Stimulated activated CD8-positive, alpha-beta memory T cell treated with anti-CD3 and anti-CD28 coated beads, Interleukin-7, amount 100 ng/mL, for 1 hour (primary cell): ENCODE measurements around the gene INTS6.

Experiments used
- DNase-seq, 2 donors: peaks; one replicate each; pipeline ENCODE4 v3.0.0-alpha.2; 2020; ENCODE audit warnings: low read depth in 2 of 2

INTS6 gene

DNA sequence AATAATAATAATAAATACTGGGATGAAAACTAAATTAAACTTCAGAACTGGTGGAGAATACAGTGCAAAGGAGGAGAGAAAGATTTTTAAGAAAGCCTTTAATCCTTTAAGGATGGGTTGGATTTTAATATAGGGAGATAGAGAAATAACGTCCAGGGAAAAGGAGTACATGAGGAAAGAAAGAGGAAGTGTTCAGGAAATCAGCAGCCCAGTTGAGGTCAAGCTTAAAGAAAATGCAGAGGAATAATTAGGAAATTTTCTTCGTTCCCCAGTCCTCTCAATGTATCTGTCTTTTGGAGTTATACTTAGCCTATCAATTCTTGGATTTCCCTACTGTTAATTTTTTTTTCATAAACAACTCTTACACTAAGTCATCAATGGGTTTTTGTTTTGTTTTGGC, 47.7 kb downstream of the INTS6 start:
- DNase-seq = no peak

DNA sequence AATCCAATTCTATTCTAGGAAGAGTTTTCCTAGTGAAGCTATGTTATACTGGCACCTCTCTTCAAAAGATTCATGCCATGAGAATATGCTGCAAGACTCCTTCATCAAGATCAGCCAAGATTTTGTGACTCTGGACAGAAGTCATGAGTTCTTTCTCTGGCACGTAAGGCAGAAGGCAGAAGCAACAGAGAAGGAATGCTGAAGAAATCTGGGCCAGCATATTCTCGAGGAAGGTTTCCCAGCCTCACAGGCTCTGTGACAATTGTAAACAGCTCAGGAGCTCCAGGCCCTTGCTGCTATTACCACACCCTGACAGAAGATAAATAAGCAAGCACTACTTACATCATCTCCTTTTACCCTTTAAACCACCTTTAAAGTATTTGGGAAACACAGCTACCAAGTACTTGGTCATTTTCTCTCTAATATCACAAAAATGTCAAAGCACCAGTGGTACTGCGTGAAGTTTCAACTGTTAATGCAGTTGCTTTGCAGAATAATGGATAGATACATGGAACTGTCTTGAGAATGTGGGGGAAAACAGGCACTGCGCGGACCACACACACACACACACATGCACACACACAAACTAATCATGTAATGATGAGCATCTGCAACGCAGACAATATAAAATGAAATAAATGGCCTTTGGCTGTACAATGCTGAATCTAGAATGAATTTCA, 55.4 kb downstream of the INTS6 start:
- DNase-seq = no peak

DNA sequence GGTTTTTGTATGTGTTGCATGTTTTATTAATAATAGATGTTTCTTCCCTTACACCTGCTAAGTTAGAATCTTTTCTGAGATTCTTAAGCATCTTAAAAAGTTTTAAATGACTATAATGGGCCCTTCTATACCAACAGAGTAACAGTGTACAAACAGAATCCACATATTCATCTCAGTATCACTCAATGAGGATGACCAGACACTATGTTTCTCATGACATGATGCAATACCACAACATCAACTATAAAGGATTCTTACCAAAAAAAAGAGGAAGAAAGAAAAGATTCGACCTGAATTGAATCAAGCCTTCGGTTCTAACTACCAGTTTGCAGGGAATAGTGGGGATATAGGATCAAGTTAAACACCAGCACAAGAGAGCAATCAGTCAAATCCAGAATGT, 56.5 kb downstream of the INTS6 start:
- no peak for DNase-seq

DNA sequence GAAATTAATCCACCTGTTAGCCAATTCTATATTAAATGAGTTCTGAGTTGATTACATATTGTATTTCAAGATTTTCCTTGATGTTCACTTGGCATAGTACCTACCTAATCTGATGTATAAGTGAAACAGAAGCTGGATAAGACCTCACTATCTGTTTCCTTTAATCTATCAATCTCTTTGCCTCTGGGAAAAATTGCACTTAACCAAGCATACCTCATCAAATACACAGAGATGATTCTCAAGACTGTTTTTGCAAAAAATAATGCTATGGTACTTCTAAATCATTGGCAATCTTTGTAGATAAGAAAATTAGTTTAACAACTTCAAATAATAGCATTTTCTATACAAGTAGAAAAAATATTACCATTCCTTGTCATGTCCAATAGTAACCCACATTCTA, 58.1 kb downstream of the INTS6 start:
- no peak for DNase-seq

DNA sequence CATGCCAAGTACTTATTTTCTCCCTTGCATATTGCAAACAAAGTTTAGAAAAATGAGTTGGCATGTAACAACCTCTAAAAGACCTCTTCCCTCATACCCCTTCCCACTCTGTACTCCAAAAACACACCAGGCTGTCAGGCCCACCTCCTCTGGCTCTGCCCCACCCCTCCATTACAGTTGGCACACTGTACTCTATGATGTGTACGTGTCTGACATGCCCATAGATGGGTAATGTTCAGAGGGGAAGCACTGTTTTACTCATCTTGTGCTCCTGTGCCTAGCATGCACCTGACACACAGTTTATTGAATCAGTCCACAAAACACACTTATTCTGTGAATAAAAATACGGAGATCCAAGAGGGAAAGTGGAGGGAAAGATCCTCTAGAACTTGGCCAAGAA, 67.7 kb downstream of the INTS6 start:
- no peak for DNase-seq

DNA sequence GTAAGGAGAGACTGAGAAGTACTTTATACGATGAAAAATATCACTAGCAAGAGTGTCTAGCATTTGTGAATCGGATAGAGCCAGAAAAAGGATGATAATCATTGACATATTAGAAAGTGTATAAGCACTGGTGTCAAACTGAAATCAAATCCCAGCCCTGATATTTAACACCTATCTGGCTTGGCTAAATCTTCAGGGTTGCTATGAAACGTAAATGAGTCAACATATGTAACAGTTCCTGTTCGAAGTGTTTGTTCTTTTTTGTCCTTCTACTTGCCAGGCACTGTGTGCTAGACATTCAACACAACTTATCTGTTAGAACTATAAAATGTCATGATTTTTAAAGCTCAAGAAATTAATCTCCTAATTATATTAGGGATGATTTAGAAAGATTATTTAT, 72.6 kb downstream of the INTS6 start:
- DNase-seq = no peak

DNA sequence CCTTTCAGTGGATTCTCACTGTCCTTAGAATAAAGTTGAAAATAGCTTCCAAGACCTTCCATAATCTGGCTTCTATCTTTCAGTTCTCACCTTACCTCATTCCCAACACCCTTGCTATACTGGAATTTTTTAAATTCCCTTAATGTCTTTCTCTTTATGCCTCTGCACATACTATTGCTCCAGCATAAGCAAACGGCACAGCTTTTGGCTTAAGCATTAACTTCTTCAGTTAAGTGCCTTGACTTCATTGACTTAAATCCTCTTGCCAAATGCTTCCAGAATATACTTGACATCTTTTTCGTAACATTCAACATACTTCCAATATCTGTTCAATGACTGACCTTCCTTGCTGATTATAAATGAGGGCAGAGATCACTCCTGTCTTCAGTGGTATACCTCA, 79.4 kb downstream of the INTS6 start:
- no peak for DNase-seq

DNA sequence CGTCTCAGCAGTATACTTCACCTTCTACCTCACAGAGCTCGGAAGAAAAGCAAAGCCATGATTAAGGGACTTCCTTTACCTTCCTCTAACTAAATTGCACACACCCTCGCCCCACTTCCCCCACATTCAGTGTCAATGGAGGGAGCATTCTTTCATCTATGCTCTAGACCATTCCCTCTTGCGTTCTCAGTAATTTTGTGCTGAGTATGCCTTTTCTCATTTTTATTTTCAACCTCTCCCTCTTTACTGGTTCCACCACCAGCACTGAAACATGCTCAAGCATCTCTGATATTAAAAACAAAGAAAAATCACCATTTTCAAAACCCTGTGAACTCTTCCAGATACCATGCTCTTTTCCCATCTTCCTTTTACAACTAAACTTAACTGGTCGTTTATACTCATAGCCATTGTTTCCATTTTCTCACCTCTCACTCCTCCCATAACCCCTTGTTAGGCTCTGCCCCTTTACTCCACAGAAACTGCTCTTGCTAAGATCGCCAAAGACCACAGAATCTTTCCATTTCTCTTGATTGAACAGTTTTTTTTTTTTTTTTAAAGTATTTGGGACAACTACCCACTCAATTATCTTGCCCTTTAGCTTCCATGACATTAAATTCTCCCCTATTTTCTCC, 81.0 kb downstream of the INTS6 start:
- no peak for DNase-seq

DNA sequence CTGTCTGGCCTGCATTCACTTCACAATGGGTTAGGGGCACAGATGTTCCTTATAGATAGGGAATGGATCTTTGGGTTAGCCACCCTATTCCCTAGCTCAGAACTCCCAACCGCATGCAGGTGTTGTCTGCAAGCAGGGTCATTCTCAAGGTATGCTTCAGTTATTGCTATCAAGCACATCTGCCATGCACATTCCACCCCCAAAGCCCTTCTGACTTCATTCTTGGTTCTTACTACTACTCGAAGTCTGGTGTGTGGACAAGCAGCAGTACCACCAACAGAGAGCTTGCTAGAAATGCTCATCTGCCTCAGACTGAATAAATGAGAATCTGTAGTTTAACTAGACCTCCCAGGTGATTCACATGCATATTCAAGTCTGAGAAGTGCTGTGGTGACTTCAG, 82.0 kb downstream of the INTS6 start:
- no peak for DNase-seq

DNA sequence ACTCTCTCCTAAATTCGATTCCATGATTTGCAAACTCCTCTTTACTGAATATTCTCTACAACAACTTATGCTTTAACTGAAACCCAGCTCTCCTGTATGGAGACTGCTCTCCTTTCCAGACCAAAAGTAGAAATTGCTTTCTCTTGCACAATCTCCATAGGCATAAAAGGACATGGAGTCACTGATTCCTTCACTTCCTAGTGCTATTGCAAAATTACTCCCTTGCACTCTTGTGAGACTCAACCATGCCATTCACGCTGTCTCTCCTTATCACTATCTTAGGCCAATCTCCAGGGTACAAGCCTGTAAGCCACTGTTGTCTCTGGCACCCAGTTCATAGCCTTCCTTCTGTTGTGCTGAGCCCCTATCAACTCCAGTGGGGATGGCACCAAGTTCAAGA, 82.7 kb downstream of the INTS6 start:
- DNase-seq = no peak

DNA sequence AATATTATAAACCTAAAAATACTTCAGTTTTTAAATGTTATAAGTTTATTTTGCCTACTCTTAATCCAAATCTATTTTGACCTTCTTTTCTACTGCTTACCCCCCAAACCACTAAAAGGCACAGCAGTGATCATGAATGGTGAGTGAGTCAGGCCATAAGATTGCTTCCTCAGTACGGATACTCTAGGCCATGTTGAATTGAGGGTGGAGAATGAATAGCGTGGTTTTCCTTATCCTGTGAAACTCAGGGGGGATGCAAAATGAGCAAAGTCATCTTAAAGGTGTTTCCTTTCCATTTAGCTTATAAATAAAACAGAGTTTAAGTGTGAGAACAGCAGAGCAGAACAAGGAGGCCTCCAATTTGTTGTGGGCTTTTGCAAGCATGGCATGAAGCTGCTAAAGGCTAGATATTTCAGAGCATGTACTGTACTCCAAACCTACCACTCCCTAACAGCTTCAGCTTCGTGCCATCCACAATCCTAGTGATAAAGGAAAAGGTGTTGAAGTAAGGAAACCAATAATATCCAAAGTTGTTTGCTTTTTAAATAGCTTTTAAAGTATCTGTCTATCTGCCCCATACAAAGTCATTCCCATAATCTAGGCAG, 88.3 kb downstream of the INTS6 start:
- DNase-seq = no peak

DNA sequence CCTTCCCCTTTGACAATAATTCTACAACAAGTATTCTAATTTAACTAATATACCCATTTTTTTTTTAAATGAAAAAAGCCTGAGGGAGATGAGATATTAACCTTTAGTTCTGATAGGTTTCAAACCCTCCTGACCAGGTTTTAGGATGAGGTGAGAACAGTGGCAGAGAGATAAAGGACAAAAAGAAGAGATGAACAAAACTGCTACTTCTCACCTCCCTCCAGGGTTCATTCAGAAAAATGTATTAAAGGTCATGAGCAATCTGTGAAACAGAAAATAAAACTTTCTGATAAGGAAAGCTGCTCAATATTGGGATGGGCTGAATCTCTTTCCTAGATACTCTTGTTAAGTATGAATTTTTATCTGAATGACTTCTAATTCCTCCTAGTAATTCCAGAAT, 89.2 kb downstream of the INTS6 start:
- DNase-seq = no peak

DNA sequence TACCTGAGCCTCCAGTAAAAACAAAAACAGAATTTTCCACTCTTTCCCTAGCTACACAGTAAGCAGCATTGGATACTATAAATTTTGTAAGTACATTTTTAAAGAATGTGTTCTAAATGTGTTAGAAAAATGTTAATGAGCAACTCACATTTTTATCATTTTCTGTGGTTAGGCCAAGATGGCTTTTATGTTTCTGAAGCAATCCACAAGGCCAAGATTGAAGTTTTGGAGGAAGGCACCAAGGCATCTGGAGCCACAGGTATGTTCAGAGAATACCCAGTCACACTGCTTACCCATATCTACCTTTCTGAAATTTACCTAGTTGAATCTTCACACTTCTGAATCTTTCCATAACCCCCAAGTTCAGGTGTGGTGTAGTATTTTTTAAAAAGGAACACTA, 91.7 kb downstream of the INTS6 start:
- no peak for DNase-seq

DNA sequence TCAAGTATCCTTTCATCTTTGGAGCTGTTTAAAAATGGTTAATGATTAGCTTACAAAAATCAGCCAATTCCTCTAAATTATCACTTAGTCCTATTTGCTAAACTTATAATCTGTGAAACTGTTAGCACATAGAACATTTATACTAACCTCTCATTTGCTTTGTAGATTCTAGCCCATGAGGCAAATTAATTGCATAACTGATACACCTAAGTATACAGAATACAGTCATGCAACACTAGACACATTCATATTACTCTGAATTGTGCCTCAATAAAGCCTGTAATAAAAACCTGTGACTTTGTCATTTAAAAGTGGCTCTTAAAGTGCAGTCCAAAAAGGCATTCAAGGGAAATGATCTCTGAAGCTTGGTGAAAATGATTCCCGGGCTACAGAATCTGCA, 92.3 kb downstream of the INTS6 start:
- no peak for DNase-seq

DNA sequence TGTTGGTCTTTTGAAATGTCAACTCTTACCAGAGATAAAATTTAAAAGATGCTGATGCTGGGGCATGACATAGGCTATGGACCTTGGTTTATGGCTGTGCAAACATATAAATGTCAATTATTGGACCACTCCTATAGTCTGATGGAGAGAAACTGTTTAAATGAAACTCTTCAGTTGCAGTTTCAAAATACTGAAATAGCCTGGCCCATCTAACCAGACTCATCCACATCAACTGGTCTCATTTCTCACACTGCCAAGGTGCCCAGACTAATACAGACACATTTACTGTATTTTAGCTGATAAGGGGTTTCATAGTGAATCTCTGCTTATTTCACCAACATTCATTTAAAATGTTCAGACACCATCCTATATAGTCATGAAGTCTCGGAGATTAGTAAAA, 93.5 kb downstream of the INTS6 start:
- DNase-seq = no peak

DNA sequence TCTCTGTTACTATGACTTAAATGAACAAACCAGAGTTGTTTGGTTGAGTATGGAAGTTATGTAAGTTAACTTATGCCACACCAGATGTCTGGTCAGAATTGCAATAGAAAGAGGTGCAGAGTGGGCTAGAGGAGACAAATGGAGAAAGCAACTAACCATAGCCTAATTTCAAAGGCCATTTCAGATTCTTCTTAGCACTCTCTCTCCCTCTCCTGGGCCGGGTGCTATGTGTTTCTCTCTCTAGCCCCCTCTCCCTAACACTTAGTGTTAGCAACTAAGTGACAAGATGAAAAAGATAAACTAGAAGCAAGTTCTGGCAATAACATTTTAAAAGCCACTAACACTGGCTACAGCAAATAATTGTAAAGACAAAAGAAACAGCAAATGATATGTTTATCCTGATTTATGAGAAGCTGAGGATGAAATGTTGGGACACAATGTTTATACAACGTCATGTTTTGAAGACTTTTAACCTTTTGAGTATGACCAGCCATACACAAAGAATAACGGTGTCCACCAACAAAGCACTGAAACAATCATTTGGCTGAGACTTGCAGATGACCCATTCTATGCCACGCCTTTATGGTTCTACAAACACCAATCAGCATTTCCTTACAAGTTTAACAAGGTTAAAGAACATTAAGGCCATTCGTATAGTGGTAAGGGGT, 94.8 kb downstream of the INTS6 start:
- no peak for DNase-seq

DNA sequence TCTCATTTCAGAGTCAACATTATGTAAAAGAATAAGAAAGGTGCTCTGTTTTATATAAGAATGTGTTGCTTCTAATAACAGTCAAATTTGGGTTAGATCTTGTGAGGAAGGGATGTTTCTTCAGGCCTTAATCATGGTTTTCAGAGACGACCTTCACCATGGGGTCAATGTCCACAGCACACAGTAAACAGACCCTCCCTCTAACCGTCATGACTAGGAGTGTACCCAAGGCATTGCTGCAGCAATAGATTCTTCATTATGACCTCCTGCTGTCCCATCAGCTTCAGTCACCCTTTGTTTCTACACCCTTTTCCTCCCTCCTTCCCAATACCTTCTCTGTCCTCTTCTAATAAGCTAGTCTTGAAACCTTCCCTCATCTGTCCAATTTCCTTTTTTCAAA, 97.6 kb downstream of the INTS6 start:
- DNase-seq = no peak

DNA sequence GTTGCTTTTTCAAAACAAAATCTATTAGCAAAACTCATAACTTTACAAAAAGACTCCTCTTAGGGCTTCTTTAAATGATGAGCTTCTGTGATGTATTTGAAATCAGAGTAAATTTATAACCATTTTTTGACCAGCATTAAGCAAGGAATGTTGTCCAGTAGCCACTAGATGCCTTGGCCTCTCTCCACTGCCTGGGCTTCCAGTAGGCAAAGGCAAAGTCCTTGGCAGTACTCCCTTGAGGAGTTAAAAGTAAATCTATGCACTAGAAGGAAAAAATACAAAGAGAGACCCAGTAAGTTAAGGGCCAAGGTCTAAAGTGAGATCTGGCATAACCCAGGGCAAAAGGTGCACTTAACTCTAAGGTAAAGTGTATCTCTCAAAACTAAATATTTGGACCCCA, 103.8 kb downstream of the INTS6 start:
- DNase-seq = no peak

DNA sequence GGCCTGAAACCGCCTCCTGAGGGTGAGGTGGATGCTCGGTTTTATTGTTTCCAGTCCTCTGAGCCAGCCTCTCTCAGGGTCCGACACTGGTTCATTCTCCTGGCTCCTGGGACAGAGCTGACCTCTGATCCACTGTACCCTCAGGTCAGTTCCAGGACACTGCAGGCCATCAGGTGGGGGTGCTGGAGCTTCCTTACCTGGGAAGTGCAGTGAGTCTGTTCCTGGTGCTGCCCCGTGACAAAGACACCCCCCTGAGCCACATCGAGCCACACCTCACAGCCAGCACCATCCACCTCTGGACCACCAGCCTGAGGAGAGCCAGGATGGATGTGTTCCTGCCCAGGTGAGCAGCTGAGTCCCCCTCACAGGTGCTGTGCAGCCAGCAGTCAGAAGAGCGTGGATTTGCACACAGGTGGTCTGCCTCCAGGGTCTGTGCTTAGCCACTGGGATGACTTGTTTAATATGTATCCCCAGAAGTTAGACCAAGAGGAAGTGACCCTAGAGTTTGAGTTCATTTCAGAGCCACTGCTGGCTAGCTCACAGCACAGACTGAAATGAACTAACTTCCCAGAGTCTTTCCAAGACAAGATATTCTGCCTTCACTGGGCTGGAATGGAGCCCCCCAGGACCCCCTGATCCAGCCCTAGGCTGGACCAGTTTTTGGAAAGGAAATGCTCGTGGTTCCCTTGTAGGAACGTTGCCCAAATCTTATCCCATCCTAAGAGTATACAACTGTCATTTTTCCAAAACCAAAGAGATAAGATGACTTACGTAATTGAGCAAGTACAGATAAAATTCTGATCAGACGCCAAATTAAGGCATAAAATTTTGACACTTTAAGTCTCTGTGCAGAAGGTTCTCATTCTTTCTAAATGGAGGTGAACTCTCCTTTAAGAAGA, 104.5 kb downstream of the INTS6 start:
- no peak for DNase-seq

DNA sequence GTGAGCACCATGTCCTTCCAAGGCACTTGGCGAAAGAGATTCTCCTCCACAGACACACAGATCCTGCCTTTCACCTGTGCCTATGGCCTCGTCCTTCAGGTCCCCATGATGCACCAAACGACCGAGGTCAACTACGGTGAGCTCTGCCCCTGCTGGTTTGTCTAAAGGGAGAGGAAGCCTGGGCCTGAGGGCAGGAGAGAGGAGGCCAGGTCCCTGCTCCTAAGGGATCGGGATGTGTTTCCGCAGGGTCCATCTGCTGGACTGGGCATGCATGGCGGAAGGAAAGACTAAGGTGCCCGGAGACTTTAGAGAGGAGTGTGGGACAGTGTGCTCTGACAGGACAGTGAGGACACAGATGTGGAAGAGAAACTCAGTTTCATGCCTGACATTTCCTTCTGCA, 105.7 kb downstream of the INTS6 start:
- no peak for DNase-seq

DNA sequence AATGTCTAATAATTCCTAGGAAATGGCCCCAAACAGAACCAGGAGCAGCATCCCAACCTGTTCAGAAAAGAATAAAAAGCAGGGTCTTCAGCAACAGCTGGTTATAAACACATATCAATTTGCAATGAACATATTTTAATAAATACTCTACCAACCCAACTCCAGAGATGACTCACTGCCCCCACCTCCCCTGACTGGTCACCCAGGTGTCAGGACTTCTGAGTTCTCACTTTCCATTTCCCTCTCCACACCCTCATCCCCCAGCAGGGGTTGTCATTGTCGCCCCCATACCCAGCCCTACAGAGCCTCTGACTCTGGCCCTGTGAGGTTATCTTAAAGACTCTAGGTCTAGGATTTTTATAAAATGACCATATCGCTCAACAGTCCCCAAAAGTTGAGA, 106.4 kb downstream of the INTS6 start:
- DNase-seq = no peak

DNA sequence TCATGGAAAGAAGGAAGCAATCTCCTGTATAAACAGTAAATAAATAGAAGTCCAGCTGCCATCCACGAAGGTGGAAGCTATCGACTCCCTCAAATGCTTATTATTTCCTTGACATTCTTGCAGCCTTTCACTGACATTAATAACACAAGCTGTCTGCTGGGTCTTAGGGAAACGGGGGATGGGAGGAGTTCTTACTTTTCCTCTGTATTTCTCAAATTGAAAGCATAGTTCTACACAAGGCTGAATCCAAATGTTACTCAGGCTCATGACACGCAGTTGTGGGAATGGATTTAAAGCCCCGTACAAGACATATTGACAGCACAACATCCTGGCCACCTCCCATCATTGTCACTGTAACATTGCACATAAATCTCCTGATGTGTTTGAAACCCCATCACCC, 109.4 kb downstream of the INTS6 start:
- DNase-seq = no peak
